ENCODE results near the gene ATP13A3. TPM values are rescaled to one million over a fixed set of nuclear protein-coding genes. Genes with fewer than 3 reads are reported as not detected.
A peak's percentile ranks its signal among the peaks of the same experiment; 100 is the strongest.
"Not testable (repeated sequence)": the region's sequence is repeated elsewhere in the genome, so short reads cannot be mapped to it uniquely, and the experiment has no call there.

Gene ATP13A3
- total RNA-seq, 4 donors from 2014 or later = 55.6 to 166 (median 94.7) TPM

GRCh38 chr3:194497799-194498575 lies 11.2 kb upstream of the ATP13A3 start:
- 71 to 84% methylated on average over 8 of the region's 8 CpGs for WGBS, 2 donors
- H3K27ac ChIP-seq = no peak overlapping the region
- TF ChIP-seq CTCF (IDR thresholded peaks at IDR 0.05) (no peak), POLR2A (IDR thresholded peaks at IDR 0.05) (no peak)
- no peak overlapping the region for H3K4me3 ChIP-seq
- intact Hi-C loops (cut with DNase I) = no loop called here
- no peaks in the 10 kb centered on the region for H3K9me3 ChIP-seq
- H3K36me3 ChIP-seq = no peaks in the 10 kb centered on the region
- DNase-seq = no peak
- H3K4me1 ChIP-seq = peaks cover 0 to 9% (median 0%) of the 10 kb centered on the region in 3 donors
- no peaks in the 10 kb centered on the region for H3K27me3 ChIP-seq

- Histone ChIP-seq H3K9me3 (no peaks in the 10 kb centered on the region), H3K36me3 (no peaks in the 10 kb centered on the region), H3K4me1 (peaks cover 0 to 9% (median 0%) of the 10 kb centered on the region in 3 donors), H3K27me3 (no peaks in the 10 kb centered on the region), H3K27ac (no peak overlapping the region), H3K4me3 (no peak overlapping the region)
- TF ChIP-seq CTCF (IDR thresholded peaks at IDR 0.05) (no peak), POLR2A (IDR thresholded peaks at IDR 0.05) (no peak)
- WGBS, 2 donors = 59 to 63% methylated on average over 7 of the region's 7 CpGs
- intact Hi-C loops (cut with DNase I) = no loop called here
- no peak for DNase-seq
These were observed 9.6 kb upstream of the ATP13A3 start for GRCh38 chr3:194496217-194496919.

- DNase-seq = no peak
- intact Hi-C loops (cut with DNase I) = no loop called here
- no peaks in the 10 kb centered on the region for H3K36me3 ChIP-seq
- TF ChIP-seq CTCF (IDR thresholded peaks at IDR 0.05) (no peak), POLR2A (IDR thresholded peaks at IDR 0.05) (no peak)
- no peak overlapping the region for H3K27ac ChIP-seq
- no peak overlapping the region for H3K4me3 ChIP-seq
- no peaks in the 10 kb centered on the region for H3K9me3 ChIP-seq
- no peaks in the 10 kb centered on the region for H3K27me3 ChIP-seq
- WGBS, 2 donors = 81 to 89% methylated on average over 4 to 5 of the region's 5 CpGs
- H3K4me1 ChIP-seq = peaks cover 0 to 12% (median 0%) of the 10 kb centered on the region in 3 donors
These were observed 8.2 kb upstream of the ATP13A3 start for GRCh38 chr3:194494951-194495374.

- Histone ChIP-seq H3K4me1 (peaks cover 0 to 19% (median 4%) of the 10 kb centered on the region in 3 donors), H3K27ac (peak overlapping the region in 1 of 4 donors; percentile 16)
- intact Hi-C loops (cut with DNase I); H3K9me3 ChIP-seq; H3K27me3 ChIP-seq; DNase-seq; H3K4me3 ChIP-seq; H3K36me3 ChIP-seq: not testable (repeated sequence)
- WGBS, 2 donors = 75 to 80% methylated on average over 7 to 10 of the region's 10 CpGs
These were observed 7.5 kb upstream of the ATP13A3 start for GRCh38 chr3:194493995-194494927.

GRCh38 chr3:194492001-194492400 lies 5.2 kb upstream of the ATP13A3 start:
- intact Hi-C loops (cut with DNase I) = no loop called here
- H3K4me3 ChIP-seq = no peak overlapping the region
- peaks cover 9 to 32% (median 15%) of the 10 kb centered on the region in 3 donors for H3K4me1 ChIP-seq
- no peaks in the 10 kb centered on the region for H3K36me3 ChIP-seq
- DNase-seq = no peak
- no peak overlapping the region for H3K27ac ChIP-seq
- no peaks in the 10 kb centered on the region for H3K9me3 ChIP-seq
- WGBS, 2 donors = 82 to 84% methylated on average over 5 of the region's 5 CpGs
- TF ChIP-seq POLR2A (IDR thresholded peaks at IDR 0.05) (no peak), CTCF (IDR thresholded peaks at IDR 0.05) (no peak)
- H3K27me3 ChIP-seq = no peaks in the 10 kb centered on the region

All from esophagus squamous epithelium (tissue), 5 donors.